ENCODE results near the gene ASCL2.
A peak's percentile ranks its signal among the peaks of the same experiment; 100 is the strongest.
"Not testable (repeated sequence)": the region's sequence is repeated elsewhere in the genome, so short reads cannot be mapped to it uniquely, and the experiment has no call there.

The ASCL2 gene

DNA sequence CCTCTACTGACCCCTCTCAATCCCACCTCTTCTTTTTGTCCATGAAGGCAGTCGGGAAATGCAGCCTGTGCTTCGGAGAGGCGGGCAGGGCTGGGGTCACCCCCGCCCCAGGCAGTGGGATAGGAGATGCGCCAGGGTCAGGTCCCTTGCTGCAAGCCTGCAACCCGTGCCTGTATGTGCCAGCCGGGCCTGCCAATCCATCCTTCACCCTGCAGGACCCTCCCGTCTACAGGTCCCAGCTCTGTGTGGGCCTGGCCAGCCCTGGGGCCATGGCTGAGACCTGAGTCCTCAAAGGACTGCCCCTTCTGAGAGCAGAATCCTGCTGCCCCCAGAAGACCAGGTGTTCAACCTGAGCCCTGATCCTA is 10.9 kb downstream of the ASCL2 start:
- DNase-seq, result no peak

DNA sequence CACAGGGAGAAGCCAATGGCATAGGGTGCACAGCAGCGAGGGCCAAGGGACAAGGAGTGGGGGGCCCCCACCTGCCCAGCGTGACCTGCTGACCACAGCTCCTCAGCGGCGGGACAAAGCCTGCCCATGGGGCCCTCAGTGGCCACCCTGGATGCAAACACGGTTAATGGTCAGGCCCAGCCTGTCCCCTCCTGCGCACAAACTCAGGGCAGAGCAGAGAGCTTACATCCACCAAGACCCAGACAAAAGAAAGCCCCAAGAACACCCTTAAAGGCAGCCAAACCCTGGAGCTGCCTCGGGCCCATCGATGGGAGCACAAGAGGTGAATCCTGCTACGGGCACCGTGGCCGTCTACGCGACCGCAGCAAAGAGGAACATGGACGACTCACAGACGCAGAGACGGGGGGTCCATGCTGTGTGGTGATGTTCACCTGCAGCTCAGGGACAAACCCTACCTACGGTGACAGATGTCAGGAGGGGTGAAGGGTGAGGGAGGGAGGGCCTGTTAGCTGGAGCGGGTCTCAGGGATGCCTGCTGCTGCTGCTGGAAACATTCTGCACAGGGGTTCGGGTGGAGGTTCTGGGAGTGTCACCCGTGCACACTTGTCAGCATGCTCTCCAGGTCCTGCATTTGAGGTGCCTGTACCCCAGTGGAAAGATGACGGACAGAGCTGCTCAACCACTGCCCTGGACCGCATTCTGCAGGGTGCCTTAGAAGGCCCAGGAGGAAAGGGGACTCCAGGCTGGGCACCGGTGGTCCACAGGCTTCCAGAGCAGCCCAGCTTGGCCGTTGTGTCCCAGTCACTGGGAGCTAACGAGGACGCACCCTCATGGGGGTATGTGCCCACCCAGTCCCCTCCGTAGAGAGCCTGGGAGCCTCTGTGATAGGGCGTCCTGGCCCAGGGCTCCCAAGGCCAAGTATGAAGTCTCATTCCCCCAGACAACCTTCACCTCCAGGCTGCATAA is 11.6 kb downstream of the ASCL2 start:
- no peak for DNase-seq

DNA sequence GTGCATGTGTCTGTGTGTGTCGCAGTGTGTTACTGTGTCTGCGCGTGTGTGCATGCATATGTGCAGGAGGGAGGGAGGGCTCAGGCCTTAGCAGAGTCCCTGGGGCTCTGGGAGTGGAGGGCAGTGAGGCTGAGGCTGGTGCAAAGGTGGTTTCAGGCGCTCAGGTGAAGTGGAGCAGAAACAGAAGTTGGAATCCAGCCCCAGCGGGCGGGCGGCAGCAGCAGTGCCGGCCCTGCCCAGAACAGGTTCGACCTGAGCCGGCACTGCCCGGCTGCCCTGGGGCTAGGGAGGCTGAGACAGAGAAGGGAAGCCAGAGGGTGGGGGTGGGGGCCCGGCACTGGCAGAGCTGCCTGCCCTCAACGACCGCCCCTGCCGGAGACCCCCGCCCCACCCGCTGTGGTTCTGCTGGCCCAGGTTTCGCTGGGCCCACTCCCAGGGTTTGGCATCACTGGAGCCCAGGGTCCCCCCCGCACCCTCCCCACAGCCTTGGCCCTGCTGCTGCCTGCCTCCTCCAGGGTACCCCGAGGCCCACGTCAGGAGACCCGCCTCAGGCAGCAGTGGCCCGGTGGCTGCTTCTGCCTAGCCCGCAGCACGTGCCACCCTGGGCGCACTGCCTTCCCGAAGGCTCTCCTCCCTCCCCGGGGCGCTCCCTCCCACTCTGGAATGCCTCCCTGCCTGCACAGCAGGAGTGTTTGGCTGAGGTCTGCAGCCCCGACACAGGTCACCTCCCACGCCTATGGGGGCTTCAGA is 13.3 kb downstream of the ASCL2 start:
- peak in 2 of 3 experiments; percentile 50 to 58 for DNase-seq

DNA sequence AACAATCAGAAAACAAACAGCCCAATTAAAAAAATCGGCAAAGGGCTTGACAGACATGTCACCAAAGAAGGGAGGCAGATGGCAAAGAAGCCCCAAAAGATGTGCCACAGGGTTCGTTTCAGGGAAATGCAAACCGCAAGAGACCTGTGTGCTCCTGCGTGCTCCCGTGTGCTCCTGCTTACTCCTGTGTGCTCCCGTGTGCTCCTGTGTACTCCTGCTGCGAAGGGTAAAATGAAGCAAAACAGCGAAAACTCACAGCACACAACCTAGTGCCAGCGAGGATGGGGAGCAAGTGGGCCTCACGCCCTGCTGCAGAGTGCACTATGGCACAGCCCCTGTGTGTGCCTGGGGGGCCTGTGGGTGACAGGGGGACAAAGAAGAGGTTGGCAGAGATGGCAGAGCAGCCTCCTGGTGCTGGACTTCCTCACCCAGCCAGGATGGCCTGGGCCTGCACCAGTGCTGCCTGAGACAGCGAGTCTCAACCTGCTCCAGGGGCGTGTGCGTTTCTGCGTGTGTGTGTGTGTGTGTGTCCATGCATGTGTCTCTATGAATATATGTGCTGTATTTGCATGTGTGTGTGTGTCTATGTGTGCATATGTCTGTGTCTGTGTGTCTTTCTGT is 14.0 kb downstream of the ASCL2 start:
- peak in 2 of 3 experiments; percentile 30 to 46 for DNase-seq

DNA sequence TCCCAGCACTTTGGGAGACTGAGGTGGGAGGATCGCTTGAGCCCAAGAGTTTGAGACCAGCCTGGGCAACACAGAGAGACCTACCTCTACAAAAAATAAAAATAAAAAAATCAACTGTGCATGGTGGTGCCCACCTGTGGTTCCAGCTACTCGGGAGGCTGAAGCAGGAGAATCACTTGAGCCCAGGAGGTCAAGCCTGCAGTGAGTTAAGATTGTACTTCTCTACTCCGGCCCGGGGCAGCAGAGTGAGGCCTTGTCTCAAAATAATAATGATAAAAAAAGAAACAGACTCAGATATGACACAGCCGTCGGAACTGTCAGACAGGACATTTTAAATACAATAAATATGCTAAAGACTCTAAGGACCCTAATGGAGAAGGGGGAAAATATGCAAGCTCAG is 18.4 kb downstream of the ASCL2 start:
- DNase-seq, result no peak

DNA sequence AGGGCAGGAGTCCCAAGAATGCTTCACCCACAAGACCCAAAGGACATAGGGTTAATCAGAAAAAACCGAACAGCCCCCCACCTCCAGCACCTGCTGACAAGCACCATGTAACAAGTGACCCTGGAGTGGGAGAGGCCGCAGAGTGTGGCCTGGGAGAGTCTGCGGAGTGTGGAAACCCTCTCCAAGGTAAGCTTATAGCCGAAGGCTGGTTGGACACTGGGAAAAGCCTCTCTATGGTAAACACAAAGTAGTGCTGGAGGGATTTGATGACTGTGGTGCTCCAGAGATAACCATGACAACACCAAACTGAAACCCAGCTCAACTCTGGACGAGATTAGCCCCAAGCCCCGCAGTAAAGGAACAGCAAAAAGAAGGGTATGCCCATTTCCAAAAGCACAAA is 19.2 kb downstream of the ASCL2 start:
- DNase-seq, result no peak

DNA sequence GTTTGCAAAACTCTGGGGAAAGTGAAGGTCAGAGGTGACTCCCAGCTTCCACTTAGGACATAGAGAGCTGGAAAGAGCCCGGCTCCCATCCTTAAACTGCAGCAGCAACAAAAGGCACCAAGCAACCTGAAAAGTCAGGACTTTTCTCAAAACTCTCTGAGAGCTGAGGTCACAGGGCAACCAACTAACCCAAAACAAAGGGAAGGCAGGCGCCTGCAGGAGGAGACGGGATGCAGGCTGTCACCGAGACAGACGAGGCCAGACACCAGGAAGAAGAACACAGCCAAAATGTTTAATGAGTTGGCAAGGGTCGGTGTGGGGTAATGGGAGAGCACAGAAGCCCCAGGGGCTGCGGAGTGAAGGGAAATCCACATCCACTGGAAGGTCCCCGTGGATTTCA is 19.9 kb downstream of the ASCL2 start:
- DNase-seq, result no peak

DNA sequence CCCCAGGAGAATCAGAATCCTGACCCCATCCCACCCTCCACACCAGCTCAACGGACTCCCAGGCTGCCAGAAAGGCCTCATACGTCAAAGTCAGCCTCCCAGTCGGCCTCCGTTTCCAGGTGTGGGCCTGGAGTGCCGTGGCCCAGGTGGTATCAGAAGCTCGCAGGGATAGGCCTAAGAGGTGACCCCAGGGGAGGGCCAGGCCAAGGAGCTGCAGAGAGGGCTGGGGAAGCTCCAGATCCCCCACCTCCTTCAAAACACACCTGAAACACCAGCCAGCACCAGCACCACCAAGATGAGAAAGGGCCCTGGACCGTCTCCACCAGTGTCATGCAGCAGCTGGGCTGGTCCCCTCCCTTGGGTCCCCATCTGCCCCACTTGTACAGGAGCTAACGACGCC is 20.3 kb downstream of the ASCL2 start:
- no peak for DNase-seq

DNA sequence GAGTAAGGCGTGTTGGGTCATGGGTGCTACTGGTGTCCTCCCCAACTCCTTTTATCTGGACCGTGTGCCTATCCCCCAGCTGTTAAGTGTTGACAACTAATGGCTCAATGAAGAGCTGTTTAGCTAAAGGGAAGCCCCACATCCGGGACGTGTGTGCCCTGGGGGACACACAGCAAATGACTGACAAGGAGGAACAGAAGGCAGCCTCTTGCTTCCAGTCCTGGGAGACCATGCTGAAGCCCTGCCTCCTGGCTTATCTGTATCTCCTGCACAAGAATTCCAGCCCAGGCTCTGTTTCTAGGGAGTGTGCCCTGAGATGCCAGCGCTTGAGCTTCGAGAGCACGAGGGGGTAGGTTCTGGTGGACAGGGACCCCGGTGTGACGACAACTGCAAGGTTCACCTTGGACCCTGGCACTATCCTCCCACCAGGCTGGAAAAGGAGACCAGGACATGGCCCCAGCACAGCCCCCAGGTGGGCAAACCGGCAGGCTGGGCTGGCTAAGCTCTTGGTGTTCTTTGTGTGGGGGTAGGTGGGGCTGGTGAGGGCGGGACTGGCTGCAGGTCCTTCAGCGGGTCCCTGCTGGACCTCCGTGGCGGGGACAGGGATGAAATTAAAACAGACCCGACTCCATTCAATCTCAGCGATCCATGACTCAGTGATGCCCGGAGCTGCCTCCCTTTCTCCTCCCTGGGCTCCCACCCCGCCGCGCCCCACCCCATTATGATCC is 21.0 kb downstream of the ASCL2 start:
- DNase-seq, result no peak

DNA sequence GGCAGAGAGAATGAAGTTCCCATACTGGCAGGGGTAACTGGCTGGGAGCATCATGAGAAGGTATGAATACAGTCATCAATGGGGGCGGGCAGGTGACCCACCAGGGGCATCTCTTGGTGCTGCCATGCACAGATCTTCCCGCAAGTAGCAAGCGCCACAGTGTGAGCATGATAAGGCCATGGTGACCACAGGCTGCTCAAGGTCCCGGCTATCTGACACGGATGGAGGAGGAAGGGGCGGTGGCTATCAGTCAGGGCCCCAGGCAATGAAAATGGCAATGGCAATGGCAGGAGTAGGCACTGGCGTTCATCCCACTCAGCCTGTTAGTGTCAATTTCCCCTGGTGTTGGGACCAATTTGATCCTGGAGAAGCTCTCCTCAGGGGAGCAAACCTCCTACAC is 21.6 kb downstream of the ASCL2 start:
- DNase-seq, result no peak

DNA sequence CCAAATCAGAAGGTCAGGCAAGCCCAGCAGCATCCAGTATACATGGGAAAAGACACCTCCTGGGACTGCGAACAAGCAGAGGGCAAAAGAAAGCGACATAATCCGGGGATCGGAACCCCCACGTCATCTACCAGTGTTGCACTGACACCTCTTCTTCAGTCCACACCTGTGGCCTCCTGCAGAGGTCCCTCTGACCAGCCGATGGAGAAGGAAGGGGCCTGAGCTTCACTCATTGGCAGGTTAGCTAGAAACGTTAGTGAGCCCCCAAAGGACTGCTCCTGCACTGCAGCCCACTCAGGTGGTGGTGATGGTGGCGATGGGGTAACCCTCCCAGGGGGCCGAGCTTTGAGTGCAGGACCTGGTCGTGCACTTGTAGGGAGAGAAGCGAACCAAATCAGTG is 22.1 kb downstream of the ASCL2 start:
- DNase-seq, result no peak

DNA sequence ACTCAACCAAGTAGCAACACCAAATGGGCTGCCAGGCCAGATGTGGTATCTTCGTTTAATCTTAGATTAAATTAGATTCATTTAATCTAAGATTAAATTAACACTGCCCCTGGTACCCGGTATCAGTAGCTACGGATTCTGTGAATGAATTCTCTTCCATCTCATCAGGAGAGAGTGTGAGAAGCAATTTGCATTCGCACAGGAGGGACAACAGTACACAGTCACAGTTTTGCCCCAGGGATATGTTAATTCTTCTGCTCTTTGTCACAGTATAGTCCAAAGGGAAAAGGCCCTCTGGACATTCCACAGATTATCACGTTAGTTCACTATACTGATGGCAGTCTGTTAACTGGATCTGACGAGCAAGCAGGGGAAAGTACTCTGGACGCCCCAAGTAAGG is 22.9 kb downstream of the ASCL2 start:
- DNase-seq, result no peak

DNA sequence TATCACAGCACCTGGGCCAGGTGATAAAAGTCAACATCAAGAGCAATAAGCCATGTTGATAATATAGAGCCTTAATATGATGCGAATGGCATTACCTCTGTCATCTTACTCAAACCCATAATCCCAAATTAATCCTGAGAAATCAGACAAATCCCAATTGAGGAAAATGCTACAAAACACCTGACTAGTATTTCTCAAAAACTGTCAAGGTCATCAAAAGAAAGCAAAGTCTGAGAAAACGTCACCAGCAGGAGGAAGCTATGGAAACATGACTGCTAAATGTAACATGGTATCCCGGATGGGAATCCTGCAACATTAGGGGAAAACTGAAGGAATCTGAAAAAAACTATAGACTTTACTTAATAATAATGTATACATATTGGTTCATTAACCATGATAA is 29.6 kb downstream of the ASCL2 start:
- DNase-seq, result no peak

DNA sequence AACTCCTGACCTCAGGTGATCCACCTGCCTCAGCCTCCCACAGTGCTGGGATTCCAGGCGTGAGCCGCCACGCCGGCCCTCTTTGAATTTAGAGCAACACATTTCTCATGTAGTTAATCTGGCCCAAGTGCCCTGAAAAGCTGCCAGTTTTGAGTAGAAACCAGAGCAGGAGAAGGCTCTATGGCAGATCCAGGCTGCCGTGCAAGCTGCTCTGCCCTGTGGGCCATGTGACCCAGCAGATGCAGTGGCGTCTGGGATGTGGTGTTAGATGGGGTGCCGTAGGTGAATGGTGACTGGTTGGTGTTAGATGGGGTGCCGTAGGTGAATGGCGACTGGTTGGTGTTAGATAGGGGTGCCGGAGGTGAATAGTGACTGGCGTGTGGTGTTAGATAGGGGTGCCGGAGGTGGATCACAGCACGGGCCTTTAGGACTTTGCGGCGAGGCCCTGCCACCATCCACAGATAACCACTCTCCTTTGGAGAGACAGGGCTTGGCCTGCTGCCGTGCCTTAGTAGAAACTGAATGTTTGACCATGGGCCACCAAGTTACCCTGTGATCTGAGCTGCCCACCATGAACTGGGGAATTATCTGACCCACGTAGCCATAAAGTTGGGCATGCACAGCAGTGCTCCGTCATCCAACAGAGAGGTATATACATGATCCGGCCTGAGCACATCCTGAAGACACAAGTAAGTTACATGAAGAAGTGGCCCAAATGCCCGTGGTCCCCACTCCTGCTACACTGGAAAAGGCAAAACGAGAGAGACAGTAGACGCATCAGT is 32.7 kb downstream of the ASCL2 start:
- no peak for DNase-seq

DNA sequence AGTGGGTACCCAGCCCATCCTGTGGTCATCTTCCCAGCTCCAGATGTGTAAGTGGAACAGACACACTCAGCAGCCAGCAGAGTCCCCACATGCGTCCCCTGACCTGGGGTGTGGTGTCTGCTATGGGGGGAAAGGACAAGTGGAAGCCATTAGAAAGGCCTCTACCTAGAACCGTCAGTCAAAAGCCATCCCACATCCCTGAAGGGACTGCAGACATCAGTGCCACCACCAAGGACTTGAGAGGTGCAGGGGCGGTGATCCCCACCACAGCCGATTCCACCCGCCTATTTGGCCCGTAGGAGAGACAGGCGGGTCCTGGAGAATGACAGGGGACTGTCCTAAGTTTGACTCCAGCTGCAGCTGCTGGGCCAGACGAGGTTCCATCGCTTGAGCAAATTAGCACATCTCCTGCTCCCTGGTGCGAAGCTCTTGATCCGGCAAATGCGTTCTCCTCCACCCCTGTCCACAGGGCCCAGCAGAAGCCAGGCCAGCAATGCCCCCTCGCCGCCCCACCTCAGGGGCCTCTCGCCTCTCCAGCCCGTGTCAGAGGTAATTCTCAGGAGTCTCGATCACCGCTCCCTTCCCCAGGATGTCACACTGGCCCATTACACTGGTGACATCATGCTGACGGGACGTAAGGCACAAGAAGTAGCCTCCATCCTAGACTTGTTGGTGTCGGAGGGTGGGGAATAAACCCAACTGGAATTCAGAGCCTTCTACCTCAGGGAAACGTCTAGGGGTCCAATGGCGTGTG is 33.8 kb downstream of the ASCL2 start:
- DNase-seq, result not testable (repeated sequence)

DNA sequence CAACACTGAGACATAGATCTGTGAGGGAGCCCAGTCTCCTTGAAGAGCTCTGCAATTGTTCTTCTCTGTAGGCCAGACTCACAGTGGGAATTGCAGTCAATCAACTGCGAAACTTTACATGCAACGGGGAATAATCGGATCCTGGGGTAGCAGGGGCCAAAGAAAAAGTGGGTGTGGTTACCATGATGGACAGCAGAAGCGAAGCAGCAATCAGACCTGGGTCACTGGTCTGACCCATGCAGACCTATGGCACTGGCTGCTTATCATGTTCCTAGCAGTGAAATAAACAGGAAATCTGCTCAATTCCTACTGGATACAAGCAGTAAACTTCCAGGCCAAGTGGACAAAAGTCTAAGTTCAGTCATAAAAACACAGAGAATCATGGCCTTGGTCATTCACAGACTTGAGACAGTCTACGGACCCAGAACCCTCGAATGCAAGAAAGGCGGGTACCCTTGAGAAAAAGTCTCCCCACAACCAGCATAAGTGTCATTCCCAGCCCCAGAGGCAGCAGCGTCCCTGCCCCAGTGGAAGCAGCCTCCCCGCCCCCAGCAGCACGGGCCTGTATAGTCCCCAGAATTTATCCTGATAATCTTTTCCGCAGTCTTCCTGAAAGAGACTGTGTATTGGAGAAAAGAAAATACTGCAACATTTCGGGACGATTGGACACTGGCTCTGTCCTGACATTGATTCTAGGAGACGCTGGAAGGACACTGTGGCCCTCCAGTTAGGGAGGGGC is 34.6 kb downstream of the ASCL2 start:
- no peak for DNase-seq

DNA sequence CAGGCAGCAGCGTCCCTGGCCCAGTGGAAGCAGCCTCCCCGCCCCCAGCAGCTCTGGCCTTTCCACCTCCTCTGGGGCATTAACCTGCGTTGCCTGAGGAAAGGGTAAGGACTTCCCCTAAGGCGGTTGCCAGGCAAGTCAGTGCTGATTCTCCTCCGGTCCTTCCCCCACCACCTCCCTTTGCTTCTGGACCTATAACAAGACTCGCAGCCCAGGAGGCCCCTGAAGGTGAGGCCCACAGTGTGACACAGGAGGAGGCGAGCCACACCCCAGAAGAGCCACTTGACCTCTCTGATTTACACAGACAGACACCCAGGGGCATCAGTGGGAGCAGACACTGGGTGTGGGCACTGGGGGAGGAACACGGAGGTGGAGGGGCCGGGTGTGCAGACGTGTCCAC is 35.4 kb downstream of the ASCL2 start:
- DNase-seq, result no peak

DNA sequence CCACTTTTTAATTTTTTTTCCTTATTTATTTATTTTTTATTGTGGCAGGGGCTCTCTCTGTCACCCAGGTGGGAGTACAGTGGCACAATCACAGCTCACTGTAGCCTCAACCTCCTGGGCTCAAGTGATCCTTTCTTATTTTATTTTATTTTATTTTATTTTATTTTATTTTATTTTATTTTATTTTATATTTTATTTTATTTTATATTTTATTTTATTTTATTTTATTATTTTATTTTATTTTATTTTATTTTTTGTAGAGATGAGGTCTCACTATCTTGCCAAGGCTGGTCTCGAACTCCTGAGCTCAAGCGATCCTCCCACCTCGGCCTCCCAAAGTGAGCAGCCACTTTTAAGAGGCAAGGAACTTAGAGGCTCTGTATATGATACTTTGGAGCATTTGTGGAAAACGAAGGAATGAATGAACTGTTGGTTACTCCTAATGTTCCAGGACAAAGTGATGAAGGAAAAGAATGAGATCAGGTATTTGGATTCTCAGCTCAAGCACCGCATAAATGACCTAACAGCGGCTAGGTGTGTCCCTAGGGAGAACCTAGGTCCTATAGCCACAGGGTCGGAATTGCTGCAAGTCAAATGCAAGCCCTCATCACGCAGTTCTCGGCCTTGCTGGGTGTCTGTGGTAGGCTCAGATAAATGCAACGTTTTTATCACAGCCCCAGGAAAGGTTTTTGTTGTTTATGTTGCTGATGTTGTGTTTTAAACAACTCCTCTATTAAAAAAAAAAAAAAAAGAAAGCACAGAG is 36.5 kb downstream of the ASCL2 start:
- no peak for DNase-seq

DNA sequence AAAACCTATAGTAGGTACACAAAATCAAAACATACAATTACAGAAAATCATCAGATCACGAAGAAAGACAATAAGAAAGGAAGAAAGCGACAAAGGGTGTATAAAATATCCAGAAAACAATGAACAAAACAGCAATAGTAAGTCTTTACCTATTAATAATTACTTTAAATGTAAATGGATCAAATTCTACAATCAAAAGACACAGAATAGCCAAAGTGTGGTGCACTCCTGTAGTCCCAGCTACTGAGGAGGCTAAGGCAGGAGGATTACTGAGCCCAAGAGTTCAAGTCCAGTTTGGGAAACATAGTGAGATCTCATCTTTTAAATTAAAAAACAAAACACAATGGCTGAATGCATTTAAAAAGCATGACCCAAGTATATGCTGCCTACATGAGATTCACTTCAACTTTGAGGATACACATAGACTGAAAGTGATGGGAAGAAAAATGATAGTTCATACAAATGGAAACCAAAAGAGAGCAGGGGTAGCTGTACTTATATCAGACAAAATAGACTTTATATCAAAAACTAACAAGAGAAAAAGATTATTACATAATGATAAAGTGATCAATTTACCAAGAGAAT is 40.6 kb downstream of the ASCL2 start:
- no peak for DNase-seq

DNA sequence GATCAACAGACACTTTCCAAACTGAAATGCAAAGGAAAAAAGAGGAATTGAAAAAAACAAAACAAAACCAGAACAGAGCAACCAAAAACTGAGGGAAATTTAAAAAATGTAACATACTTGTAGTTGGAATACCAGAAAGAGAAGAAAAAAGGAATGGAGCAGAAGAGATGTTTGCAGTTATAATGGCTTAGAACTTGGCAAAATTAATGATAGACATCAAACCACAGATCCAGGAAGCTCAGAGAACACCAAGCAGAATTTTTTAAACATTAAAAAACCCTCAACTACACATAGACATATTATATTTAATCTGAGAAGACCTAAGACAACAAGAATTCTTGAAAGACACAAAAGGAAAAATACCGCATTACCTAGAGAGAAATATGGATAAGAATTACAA is 46.1 kb downstream of the ASCL2 start:
- DNase-seq, result no peak
